NB4 (cell line): ENCODE measurements around the gene KLHL17.

ENCODE experiments used
- DNase-seq: peaks from one replicate; pipeline ENCODE4 v3.0.0; 2010; ENCODE audit warnings: low read depth
- H3K4me3 ChIP-seq: one replicate; pipeline ENCODE4 v1.5.1; 2011; ENCODE audit warnings: mild to moderate bottlenecking, low read depth, low read length, moderate library complexity
- MYC ChIP-seq: IDR thresholded peaks from 2 replicates; pipeline ENCODE4 v1.6.1; 2011; ENCODE audit warnings: low read depth, low read length
- POLR2A ChIP-seq: IDR thresholded peaks from 2 replicates; pipeline ENCODE4 v1.6.1; 2011; ENCODE audit warnings: mild to moderate bottlenecking; ENCODE audit not compliant: insufficient read length; ENCODE audit errors: extremely low read depth
- TF ChIP-seq, protein P1 (sequence below): IDR thresholded peaks from one replicate; pipeline ENCODE4 v1.5.1; 2012; ENCODE audit warnings: low read depth, low read length
- TF ChIP-seq, protein P2 (sequence below): IDR thresholded peaks from 2 replicates; pipeline ENCODE4 v1.6.1; 2011; ENCODE audit warnings: low read depth, low read length

Gene KLHL17

DNA sequence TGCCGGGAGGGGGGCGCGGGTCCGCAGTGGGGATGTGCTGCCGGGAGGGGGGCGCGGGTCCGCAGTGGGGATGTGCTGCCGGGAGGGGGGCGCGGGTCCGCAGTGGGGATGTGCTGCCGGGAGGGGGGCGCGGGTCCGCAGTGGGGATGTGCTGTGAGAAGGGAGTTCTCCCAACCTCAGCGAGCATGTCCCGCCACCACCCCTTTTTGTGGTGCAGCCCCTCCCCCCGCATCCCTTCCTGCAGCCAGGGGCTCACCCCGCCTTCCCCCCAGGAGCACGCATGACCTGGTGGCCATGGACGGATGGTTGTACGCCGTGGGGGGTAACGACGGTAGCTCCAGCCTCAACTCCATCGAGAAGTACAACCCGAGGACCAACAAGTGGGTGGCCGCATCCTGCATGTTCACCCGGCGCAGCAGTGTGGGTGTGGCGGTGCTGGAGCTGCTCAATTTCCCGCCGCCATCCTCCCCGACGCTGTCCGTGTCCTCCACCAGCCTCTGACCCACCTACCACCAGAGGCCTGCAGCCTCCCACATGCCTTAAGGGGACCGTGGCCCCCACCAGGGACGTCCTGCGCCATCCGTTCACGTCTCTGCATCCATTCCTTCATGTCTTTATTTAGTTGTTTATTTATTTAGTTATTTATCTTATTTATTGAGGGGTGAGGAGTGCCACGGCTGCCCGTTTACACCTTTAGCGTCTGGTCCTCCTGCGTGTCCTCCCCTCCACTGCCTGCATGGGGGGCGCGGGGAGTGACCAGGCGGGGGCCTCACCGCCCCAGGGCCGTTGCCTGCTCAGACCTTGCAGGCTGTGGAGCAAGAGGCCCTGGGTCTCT lies 4.5 kb downstream of the KLHL17 start:
- no peak overlapping the region for H3K4me3 ChIP-seq
- TF ChIP-seq MYC (no peak), POLR2A (no peak)
- TF ChIP-seq, protein P1, sequence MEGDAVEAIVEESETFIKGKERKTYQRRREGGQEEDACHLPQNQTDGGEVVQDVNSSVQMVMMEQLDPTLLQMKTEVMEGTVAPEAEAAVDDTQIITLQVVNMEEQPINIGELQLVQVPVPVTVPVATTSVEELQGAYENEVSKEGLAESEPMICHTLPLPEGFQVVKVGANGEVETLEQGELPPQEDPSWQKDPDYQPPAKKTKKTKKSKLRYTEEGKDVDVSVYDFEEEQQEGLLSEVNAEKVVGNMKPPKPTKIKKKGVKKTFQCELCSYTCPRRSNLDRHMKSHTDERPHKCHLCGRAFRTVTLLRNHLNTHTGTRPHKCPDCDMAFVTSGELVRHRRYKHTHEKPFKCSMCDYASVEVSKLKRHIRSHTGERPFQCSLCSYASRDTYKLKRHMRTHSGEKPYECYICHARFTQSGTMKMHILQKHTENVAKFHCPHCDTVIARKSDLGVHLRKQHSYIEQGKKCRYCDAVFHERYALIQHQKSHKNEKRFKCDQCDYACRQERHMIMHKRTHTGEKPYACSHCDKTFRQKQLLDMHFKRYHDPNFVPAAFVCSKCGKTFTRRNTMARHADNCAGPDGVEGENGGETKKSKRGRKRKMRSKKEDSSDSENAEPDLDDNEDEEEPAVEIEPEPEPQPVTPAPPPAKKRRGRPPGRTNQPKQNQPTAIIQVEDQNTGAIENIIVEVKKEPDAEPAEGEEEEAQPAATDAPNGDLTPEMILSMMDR = no peak
- TF ChIP-seq, protein P2, sequence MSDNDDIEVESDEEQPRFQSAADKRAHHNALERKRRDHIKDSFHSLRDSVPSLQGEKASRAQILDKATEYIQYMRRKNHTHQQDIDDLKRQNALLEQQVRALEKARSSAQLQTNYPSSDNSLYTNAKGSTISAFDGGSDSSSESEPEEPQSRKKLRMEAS = no peak
- DNase-seq = no peak

DNA sequence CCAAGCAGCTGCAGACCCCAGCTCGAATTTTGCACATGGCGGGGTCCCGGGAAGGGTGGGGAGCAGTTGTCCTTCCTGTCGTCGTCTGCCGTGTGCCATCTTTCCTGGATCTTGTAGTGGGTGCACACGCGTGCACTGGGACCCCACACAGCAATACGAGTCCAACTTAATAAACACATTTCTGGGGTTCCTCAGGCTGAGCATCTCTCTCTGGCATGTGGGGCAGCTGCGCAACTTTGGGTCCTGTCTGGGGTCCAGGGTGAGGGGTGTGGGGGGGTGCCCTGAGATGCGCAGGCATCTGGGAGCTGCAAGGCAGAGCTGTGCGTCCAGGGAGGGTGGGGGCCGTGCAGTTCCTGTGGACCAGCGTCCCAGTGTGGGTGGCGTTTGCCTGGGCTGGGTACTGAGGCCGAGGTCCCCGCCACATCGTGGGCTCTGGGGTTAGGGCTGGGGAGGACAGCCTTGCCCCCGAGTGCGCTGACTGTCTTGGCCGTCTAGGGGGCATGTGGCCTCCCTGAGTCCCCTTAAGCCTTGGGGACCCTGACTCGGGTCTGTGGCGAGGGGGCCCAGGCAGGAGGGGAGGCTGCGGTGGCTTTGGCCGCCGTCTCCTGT lies 5.2 kb downstream of the KLHL17 start:
- no peak overlapping the region for H3K4me3 ChIP-seq
- no peak for DNase-seq
- no peak for TF ChIP-seq MYC
- TF ChIP-seq, protein P1 = no peak
- TF ChIP-seq, protein P2 = no peak
- no peak for TF ChIP-seq POLR2A

DNA sequence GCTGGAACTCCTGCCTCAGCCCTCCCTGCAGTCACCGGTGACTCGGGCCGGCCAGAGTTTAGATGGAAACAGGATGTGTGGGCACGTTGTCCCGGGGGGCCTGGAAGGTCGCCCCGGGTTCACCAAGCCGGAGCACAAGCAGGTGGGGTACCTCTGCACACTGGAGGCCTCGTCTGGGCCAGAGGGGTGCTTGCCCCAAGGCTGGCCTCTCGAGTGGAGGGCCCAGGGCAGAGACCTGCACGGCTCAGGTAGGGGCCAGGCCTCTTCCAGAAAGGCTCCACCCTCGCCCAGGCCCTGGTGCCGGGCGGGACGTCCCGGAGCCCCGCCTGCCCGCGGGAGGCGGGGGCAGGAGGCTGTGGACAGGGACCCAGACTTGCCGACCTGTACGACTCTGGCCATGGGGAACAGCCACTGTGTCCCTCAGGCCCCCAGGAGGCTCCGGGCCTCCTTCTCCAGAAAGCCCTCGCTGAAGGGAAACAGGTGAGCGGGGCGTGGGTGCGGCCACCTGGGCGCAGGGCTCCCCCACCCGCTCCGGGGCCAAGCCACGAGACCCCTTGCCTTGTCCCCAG lies 5.8 kb downstream of the KLHL17 start, which contains the start of gene PLEKHN1:
Gene PLEKHN1, plus strand, starts transcription at position 348 of the 569 bp plus-strand sequence. Its CDS starts 50 bp downstream, at position 398.
- H3K4me3 ChIP-seq = peak within 1 kb of the TSS; percentile 42
- TF ChIP-seq, protein P2 = no peak
- TF ChIP-seq POLR2A (no peak), MYC (no peak)
- TF ChIP-seq, protein P1 = no peak
- peak; percentile 63 for DNase-seq

DNA sequence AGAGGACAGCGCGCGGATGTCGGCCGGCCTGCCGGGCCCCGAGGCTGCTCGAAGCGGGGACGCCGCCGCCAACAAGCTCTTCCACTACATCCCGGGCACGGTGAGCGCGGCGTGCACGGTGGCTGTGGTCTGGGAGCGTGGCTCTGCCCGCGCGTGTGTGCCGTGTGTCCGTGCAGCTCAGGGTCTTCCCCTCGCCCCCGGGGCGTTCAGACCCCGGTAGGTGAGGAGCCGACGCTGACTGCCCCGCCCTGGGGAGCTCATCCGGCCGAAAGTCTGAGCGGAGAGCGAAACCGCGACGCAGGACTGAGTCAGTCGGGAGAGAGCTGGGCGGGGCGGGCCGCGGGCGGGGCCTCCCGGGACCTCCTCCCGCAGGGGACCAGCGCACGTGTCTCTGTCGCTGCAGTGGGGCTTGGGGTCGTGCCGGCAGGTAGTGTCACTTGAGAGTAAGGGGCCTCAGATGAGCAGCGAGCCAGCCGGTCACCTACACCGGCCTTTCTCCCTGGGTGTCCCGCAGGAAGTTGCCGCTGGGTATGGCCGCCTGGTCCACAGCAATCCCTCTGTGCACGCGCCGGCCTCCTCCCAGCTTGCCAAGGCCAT lies 6.4 kb downstream of the KLHL17 start:
- TF ChIP-seq, protein P2 = peak; percentile 87
- TF ChIP-seq POLR2A = peak; percentile 55
- TF ChIP-seq MYC = peak; percentile 38
- TF ChIP-seq, protein P1 = no peak
- peak; percentile 77 for DNase-seq
- peak overlapping the region; percentile 42 for H3K4me3 ChIP-seq

DNA sequence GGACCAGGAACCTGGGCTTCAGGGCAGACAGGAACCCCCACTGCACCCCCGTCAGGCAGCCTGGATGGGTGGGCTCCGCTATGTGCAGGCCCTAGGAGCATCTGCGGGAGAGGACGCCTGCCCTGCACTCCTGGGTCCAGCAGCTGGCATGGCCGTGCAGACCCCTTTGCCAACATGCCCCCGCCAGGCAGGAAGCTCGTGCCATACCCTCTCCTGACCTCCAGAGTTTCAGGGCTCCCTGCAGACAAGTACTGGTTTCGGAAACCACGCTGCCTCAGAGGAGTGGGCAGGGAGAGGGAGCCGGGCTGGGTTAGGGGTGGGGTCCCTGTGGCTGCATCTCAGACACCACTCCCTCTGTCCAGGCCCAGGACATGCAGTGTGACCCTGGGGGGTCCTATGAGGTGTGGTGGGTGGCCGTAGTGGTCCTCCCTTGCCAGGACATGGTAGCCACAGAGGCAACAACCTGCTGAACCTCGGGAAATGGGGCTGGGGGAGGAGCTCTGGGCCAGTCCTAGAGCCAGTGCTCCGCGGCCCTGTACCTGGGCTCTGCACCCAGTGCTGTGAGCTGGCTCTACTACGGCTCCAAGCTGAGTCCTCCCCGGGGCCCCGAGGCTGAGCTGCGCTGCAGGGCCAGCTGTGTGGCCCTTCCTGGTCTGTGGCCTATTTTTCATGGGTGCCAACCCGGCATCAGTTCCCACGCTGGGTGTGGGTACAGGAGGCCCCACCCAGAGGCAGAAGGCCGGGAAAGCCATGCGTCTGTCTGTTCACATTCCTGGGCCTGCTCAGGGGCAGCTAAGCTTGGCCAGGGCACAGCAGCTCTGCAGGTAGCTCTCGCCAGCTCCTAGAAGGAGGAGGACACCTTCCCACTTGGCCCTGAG lies 7.3 kb downstream of the KLHL17 start:
- H3K4me3 ChIP-seq = no peak overlapping the region
- no peak for DNase-seq
- TF ChIP-seq, protein P1 = no peak
- no peak for TF ChIP-seq MYC
- TF ChIP-seq, protein P2 = no peak
- no peak for TF ChIP-seq POLR2A
